ENCODE results near the gene PPP3CA. TPM values are rescaled to one million over a fixed set of nuclear protein-coding genes. Genes with fewer than 3 reads are reported as not detected.

PPP3CA gene
- total and polyA plus RNA-seq, 4 donors = 13.5 to 72.0 (median 30.7) TPM

GRCh38 chr4:101163936-101164335, 183.4 kb downstream of the PPP3CA start:
- 85 to 87% methylated on average over 1 of the region's 1 CpG for WGBS, 2 donors
- ATAC-seq (ENCODE audit: insufficient read depth, low FRiP score) = no peak
- Histone ChIP-seq H3K27me3 (ENCODE audit: control insufficient read depth in 3 of 3, insufficient read depth in 3 of 3, low read length in 2 of 3) (no peaks in the 10 kb centered on the region), H3K36me3 (ENCODE audit: control insufficient read depth in 4 of 4, insufficient read depth in 4 of 4, low read length in 4 of 4) (no peaks in the 10 kb centered on the region), H3K4me1 (ENCODE audit: control insufficient read depth in 5 of 5, insufficient read depth in 5 of 5, low read length in 5 of 5) (peaks cover 0 to 2% (median 0%) of the 10 kb centered on the region in 5 donors), H3K27ac (ENCODE audit: low read depth in 1 of 2, low read length in 1 of 2) (no peak overlapping the region), H3K4me3 (no peak overlapping the region), H3K9ac (ENCODE audit: insufficient read depth in 1 of 2, low read length in 2 of 2) (no peak overlapping the region), H3K9me3 (ENCODE audit: control insufficient read depth in 4 of 4, insufficient read depth in 3 of 4, low read length in 3 of 4) (no peaks in the 10 kb centered on the region)
- TF ChIP-seq, protein P1, sequence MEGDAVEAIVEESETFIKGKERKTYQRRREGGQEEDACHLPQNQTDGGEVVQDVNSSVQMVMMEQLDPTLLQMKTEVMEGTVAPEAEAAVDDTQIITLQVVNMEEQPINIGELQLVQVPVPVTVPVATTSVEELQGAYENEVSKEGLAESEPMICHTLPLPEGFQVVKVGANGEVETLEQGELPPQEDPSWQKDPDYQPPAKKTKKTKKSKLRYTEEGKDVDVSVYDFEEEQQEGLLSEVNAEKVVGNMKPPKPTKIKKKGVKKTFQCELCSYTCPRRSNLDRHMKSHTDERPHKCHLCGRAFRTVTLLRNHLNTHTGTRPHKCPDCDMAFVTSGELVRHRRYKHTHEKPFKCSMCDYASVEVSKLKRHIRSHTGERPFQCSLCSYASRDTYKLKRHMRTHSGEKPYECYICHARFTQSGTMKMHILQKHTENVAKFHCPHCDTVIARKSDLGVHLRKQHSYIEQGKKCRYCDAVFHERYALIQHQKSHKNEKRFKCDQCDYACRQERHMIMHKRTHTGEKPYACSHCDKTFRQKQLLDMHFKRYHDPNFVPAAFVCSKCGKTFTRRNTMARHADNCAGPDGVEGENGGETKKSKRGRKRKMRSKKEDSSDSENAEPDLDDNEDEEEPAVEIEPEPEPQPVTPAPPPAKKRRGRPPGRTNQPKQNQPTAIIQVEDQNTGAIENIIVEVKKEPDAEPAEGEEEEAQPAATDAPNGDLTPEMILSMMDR (IDR thresholded peaks at IDR 0.05; ENCODE audit: control extremely low read depth, extremely low read depth) = no peak
- no peak for DNase-seq

DNA sequence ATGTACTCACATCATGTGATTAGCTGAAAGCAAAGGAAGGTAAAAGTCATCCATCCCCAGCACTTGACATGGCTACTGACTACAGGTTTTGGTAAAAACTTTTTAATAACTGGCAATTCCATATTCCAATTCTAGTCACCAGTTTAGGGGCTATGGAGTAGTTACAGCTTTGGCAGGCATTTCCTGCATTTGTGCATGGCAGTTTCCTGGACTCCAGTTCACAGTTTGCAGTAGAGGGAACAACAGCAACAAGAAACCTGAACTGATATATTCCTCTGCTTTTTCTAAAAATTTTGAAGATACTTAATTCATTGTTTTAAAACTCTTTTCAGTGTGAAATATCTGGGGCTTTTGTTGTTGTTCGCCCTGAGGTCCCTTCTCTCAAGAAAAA, 184.3 kb downstream of the PPP3CA start:
- no peak overlapping the region for H3K9ac ChIP-seq (ENCODE audit: insufficient read depth in 1 of 2, low read length in 2 of 2)
- no peaks in the 10 kb centered on the region for H3K27me3 ChIP-seq (ENCODE audit: control insufficient read depth in 3 of 3, insufficient read depth in 3 of 3, low read length in 2 of 3)
- no peak overlapping the region for H3K4me3 ChIP-seq
- DNase-seq (no peak), ATAC-seq (ENCODE audit: insufficient read depth, low FRiP score) (no peak)
- peaks cover 0 to 1% (median 0%) of the 10 kb centered on the region in 4 donors for H3K36me3 ChIP-seq (ENCODE audit: control insufficient read depth in 4 of 4, insufficient read depth in 4 of 4, low read length in 4 of 4)
- H3K4me1 ChIP-seq (ENCODE audit: control insufficient read depth in 5 of 5, insufficient read depth in 5 of 5, low read length in 5 of 5) = peaks cover 0 to 3% (median 0%) of the 10 kb centered on the region in 5 donors
- H3K9me3 ChIP-seq (ENCODE audit: control insufficient read depth in 4 of 4, insufficient read depth in 3 of 4, low read length in 3 of 4) = no peaks in the 10 kb centered on the region
- TF ChIP-seq, protein P1 (IDR thresholded peaks at IDR 0.05; ENCODE audit: control extremely low read depth, extremely low read depth) = no peak
- H3K27ac ChIP-seq (ENCODE audit: low read depth in 1 of 2, low read length in 1 of 2) = no peak overlapping the region
- WGBS, 2 donors = 97 to 100% methylated on average over 1 of the region's 1 CpG

GRCh38 chr4:101160792-101161592, 186.3 kb downstream of the PPP3CA start:
- Histone ChIP-seq H3K36me3 (ENCODE audit: control insufficient read depth in 4 of 4, insufficient read depth in 4 of 4, low read length in 4 of 4) (peaks cover 0 to 1% (median 0%) of the 10 kb centered on the region in 4 donors), H3K4me1 (ENCODE audit: control insufficient read depth in 5 of 5, insufficient read depth in 5 of 5, low read length in 5 of 5) (peaks cover 0 to 3% (median 0%) of the 10 kb centered on the region in 5 donors), H3K27me3 (ENCODE audit: control insufficient read depth in 3 of 3, insufficient read depth in 3 of 3, low read length in 2 of 3) (no peaks in the 10 kb centered on the region), H3K27ac (ENCODE audit: low read depth in 1 of 2, low read length in 1 of 2) (no peak overlapping the region), H3K9ac (ENCODE audit: insufficient read depth in 1 of 2, low read length in 2 of 2) (no peak overlapping the region), H3K4me3 (no peak overlapping the region), H3K9me3 (ENCODE audit: control insufficient read depth in 4 of 4, insufficient read depth in 3 of 4, low read length in 3 of 4) (no peaks in the 10 kb centered on the region)
- DNase-seq (no peak), ATAC-seq (ENCODE audit: insufficient read depth, low FRiP score) (no peak)
- WGBS, 2 donors = 76 to 83% methylated on average over 5 of the region's 5 CpGs
- TF ChIP-seq, protein P1 (IDR thresholded peaks at IDR 0.05; ENCODE audit: control extremely low read depth, extremely low read depth) = no peak
